T-helper 9 cell (primary cell): ENCODE results near the gene PSD.
A peak's percentile ranks its signal among the peaks of the same experiment; 100 is the strongest.

Experiments
- DNase-seq: peaks from one replicate; pipeline ENCODE4 v3.0.0-alpha.2; 2020

PSD gene

DNA sequence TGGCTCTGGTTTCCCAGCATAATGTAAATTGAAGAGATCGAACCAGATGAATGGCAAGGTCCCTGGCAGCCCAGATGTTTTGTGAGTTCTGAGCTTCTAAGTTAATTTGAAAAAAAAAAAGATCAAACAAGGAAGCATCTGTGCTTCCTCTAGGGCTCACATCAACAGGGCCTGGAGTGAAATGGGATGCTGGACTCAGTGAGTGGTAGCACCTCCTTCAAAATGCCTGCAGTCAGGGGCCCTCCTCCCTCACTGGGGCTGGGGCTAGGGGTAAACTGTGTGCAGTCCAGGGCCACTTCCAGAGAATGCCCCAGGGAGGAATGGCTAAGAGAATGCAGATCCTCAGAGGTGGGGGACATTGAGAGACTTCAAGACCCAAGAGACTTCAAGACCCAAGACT is 19.8 kb upstream of the PSD start:
- no peak for DNase-seq

GRCh38 chr10:102437515-102437914 is 18.9 kb upstream of the PSD start:
- no peak for DNase-seq

GRCh38 chr10:102436312-102436711 is 17.7 kb upstream of the PSD start:
- DNase-seq: no peak

GRCh38 chr10:102435529-102436233 is 17.1 kb upstream of the PSD start:
- DNase-seq: no peak

- no peak for DNase-seq
Observed at GRCh38 chr10:102435133-102435497, 16.5 kb upstream of the PSD start.

- DNase-seq: no peak
Observed at GRCh38 chr10:102434394-102435132, 16.0 kb upstream of the PSD start.

GRCh38 chr10:102433619-102434046 is 15.0 kb upstream of the PSD start:
- no peak for DNase-seq

DNA sequence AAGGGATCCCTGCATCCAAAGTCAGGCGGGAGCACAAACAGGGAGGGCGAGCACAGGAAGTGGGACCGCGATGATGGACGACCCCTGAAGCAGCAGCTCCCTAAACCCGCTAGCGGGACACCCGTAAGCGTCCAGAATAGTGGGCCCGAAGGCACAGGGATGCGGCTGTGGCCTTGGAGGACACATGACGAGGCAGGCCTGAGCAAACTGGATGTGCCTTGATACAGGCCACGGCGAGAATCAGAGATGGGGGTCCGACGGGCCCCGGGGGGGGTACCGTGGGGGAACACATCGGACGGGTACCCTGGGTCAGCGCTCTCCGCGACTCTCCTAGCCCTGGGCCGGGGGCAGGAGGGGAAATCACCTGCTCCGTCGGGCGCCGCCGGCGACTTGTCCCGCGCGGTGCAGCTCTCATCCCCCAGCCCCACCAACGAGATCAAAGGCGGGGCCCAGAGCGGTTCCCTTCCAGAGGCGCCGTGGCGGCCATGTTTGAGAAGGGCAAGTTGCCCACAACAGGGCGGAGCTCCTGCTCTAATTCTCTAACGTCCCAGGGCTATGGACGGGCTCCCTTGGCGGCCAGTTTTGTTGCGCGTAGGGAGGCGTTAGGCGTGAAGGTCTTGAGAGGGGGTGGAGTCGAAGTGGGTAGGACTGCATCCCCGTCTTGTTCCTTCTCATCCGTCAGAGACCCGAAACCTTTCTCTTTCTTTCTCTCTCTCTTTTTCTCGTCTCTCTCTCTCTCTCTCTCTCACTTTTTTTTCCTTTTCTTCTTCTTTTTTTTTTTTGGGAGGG is 13.8 kb upstream of the PSD start, which contains the start of gene CUEDC2:
CUEDC2 (minus strand) TSS at position 413 of the 789 bp plus-strand sequence. CDS start 7,386 bp downstream, outside the sequence.
- DNase-seq: peak; percentile 95

DNA sequence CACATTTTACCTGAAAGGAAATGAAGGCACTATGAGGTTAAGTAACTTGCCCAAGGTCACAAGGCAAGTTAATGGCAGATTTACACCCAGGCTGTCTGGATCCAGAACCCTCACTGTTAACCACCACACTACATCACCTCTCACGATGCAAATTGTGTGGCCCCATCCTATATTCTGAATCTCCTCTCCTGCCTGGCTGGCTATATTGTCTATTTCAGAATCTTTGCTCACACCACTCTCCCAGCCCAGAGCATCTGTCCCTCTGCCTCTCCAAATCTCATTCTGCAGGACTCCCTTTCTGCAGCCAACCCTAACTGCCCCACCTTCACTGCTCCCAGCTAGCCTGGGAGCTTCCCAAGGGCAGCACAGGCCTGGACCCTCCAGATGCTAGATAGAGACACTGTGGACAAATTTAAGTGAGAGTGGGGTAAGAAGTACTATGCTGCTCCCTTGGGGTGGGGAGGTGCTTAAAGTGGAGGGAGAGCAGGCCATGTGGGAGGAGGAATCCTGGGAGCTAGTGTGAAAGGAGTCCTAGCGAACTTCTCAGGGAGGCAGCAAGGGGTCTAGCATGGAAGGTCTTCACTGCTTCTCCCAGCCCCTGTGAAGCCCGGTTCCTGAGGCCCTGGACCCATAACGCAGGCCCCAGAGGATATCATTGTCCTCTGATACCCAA is 13.0 kb upstream of the PSD start:
- DNase-seq: no peak

DNA sequence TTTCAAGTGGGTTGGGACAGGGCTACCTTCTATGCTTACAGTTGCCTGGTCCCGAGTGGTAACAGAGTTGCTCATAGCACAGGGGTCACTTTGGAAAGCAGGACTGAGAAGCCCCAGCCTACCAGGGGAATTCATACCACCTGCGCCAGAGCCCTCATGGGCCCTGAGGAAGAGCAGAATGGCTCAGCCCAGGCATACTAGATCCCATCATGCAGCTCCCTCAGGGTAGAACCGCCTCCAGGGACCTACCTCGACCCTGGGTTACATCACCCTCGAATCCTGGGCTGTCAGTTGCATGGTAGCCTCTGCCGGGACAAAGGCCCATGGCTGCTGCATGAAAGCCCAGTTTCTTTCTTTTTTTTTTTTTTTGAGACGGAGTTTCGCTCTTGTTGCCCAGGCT is 10.9 kb upstream of the PSD start:
- no peak for DNase-seq

GRCh38 chr10:102426803-102427287 is 8.3 kb upstream of the PSD start:
- no peak for DNase-seq

- no peak for DNase-seq
Observed at GRCh38 chr10:102425444-102425843, 6.9 kb upstream of the PSD start.

- DNase-seq: no peak
Observed at GRCh38 chr10:102424916-102425315, 6.3 kb upstream of the PSD start.

DNA sequence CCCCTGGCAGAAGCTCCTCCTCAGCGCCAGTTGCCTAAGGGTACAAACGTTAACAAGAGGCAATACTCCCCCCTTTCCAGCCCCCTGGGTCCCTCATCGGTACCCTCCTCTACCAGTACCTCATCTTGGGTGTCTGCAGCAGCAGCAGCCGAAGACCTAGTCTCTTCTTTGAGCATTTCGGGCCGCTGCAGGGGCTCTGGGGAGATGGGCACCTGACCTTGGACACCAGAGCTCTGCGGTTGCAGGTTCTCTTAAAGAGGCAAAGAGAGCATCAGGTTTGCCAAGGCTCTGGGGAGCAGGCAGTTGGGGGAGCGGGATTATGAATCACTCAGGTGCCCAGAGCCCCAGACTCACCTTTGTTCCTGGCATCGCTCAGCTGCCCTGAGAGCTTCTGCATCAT is 5.6 kb upstream of the PSD start:
- no peak for DNase-seq

DNA sequence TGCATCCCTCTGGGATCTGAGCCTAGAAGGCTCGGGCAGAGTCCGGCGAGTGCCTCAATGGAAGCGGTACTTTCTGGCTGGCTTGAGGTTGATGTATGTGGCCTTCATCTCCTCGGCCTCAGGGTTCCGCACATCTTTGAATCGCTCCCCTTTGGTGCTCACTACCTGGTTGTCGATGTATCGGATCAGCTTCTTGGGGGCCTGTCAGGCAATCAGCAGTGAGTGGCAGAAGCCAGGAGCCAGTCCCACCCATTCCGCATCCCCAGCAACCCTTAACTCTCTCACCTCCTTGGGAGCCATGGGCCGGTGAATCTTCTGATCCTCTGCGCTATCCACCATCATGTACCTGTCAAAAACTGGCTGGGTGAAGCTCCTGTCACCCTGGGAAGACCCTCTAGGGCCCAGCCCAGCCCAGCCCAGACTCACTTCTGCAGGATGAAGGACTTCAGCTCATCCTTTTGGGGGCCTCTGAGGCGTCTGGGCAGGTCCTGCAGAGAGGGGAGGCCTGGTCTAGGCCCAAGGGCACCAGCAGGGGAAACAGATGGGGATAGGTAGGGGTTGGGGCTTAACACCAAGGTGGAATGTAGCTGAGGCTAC is 4.9 kb upstream of the PSD start:
- DNase-seq: no peak

DNA sequence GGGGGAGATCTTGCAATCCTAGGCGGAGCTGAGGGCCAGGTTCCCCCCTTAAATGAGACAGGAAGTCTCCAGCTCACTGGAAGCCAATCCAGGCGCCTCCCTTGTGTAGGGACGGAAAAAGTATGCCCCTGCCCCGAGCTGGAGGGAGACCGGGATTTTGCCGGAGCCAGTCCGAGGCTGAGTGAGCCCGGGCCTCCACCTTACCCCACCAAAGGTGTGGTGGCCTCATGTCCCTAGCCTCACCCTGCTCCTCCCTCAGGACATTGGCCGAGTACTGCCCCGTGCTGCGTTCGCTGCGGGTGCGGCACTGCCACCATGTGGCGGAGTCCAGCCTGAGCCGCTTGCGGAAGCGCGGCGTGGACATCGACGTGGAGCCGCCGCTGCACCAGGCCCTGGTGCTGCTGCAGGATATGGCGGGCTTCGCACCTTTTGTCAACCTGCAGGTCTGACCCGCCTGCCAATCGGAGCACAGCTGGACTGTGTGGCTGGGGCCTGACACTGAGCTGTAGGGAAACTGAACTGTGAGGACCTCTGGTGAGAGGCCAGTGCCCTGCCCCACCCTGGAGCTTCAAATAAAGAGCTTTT is 4.1 kb upstream of the PSD start:
- DNase-seq: no peak

GRCh38 chr10:102421757-102422512 is 3.4 kb upstream of the PSD start:
- DNase-seq: no peak

DNA sequence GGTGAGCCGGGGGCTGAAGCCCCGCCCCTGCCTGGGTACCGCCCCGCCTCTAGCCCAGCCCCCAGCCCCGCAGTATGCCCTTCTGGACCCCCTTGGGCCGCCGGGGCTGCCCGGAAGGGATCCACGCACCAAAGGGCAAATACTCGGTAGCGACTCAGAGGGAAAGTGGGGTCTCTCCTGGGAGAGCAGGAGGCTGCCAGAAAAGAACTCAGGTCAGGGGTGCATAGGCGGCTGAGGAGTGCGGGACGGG is 2.8 kb upstream of the PSD start:
- DNase-seq: no peak

- peak; percentile 88 for DNase-seq
Observed at GRCh38 chr10:102420714-102421506, 2.3 kb upstream of the PSD start, which contains the start of gene FBXL15. Gene FBXL15, plus strand, starts transcription at chr10:102420836. Its CDS starts 294 bp downstream, at chr10:102421130.

DNA sequence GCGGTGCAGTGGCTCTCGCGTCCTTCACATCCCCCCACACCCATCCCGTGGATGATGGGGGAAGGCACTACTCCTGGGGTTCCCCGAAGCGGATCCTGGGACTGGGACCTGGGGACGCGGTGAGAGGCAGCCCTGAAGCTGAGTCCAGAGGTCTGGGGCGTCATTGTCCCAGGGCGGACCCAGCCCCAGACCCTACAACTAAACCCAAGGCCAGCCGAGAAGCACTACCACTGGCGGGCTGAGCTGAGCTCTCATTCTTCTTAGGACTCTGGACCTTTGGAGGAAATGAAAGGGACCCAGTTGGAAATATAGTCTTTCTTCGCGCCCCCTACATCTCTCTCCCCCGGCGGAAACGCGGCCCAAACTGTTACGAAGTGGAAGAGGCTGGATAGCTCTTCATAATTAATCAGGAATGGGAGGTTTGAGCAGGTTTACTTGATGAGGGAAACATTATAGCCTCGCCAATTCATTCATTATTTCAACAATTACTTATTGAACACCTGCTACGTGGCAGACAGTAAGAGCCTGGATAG is 1.7 kb upstream of the PSD start:
- no peak for DNase-seq
